ENCODE measurements around the gene UBXN11. TPM values are rescaled to one million over a fixed set of nuclear protein-coding genes. Genes with fewer than 3 reads are reported as not detected.

The UBXN11 gene
- polyA plus RNA-seq, 1 of the 3 experiments (the other 2 are of a cell fraction): 30.6 TPM

GRCh38 chr1:26350343-26350700, 43.9 kb upstream of the UBXN11 start:
- TF ChIP-seq REST (IDR thresholded peaks at IDR 0.05; ENCODE audit: low read depth, low read length) (no peak), JUND (IDR thresholded peaks at IDR 0.05) (no peak), FOSL2 (IDR thresholded peaks at IDR 0.05; ENCODE audit: borderline replicate concordance, low read depth) (no peak), EP300 (IDR thresholded peaks at IDR 0.05; ENCODE audit: borderline replicate concordance in 1 of 2, low read depth in 1 of 2, low read length in 1 of 2) (no peak), IRF3 (IDR thresholded peaks at IDR 0.05; ENCODE audit: low read depth, low read length) (no peak), MAX (IDR thresholded peaks at IDR 0.05; ENCODE audit: low read depth) (no peak), TAF1 (IDR thresholded peaks at IDR 0.05; ENCODE audit: borderline replicate concordance, low read depth, low read length) (no peak), SMC3 (IDR thresholded peaks at IDR 0.05; ENCODE audit: low read depth, low read length) (no peak), NFIC (IDR thresholded peaks at IDR 0.05; ENCODE audit: borderline replicate concordance) (no peak), NRF1 (IDR thresholded peaks at IDR 0.05; ENCODE audit: low read depth, low read length) (no peak)
- Histone ChIP-seq H2AFZ (ENCODE audit: low read depth) (no peak overlapping the region), H3K79me2 (ENCODE audit: insufficient read depth) (no peaks in the 10 kb centered on the region), H4K20me1 (ENCODE audit: insufficient read depth) (no peaks in the 10 kb centered on the region), H3K9me2 (no peaks in the 10 kb centered on the region), H3K9ac (no peak overlapping the region), H3K4me2 (no peak overlapping the region), H3K27ac (ENCODE audit: low read depth in 2 of 2, low read length in 1 of 2) (no peak overlapping the region), H3K9me3 (no peaks in the 10 kb centered on the region), H3K4me1 (ENCODE audit: control insufficient read depth in 1 of 2, insufficient read depth in 2 of 2, low read depth in 1 of 2, low read length in 1 of 2) (no peaks in the 10 kb centered on the region), H3F3A (replicated peaks; ENCODE audit: insufficient read depth) (no peaks in the 10 kb centered on the region), H3K36me3 (replicated peaks in 1 of 2; ENCODE audit: control insufficient read depth in 1 of 2, insufficient read depth in 2 of 2, low read length in 1 of 2) (no peaks in the 10 kb centered on the region), H3K4me3 (ENCODE audit: low read depth in 2 of 2, low read length in 1 of 2) (no peak overlapping the region), H3K27me3 (ENCODE audit: insufficient read depth) (no peaks in the 10 kb centered on the region)
- ChIA-PET POLR2A (no interaction called here), CTCF (interaction anchor here (0.9 to 11.9 kb wide), 4 partner anchors 13 to 67 kb away, joined by 3 to 99 read pairs (median 4); no protein-coding TSS in a partner anchor)
- DNase-seq: no peak
- WGBS (ENCODE audit: low lambda C conversion rate): 76% methylated on average over 2 of the region's 2 CpGs

GRCh38 chr1:26349877-26350244, 43.4 kb upstream of the UBXN11 start:
- Histone ChIP-seq H3K4me2 (no peak overlapping the region), H3K79me2 (ENCODE audit: insufficient read depth) (no peaks in the 10 kb centered on the region), H3F3A (replicated peaks; ENCODE audit: insufficient read depth) (no peaks in the 10 kb centered on the region), H4K20me1 (ENCODE audit: insufficient read depth) (no peaks in the 10 kb centered on the region), H3K4me1 (ENCODE audit: control insufficient read depth in 1 of 2, insufficient read depth in 2 of 2, low read depth in 1 of 2, low read length in 1 of 2) (no peaks in the 10 kb centered on the region), H3K9me3 (no peaks in the 10 kb centered on the region), H2AFZ (ENCODE audit: low read depth) (no peak overlapping the region), H3K36me3 (replicated peaks in 1 of 2; ENCODE audit: control insufficient read depth in 1 of 2, insufficient read depth in 2 of 2, low read length in 1 of 2) (no peaks in the 10 kb centered on the region), H3K9me2 (no peaks in the 10 kb centered on the region), H3K27ac (ENCODE audit: low read depth in 2 of 2, low read length in 1 of 2) (no peak overlapping the region), H3K4me3 (ENCODE audit: low read depth in 2 of 2, low read length in 1 of 2) (no peak overlapping the region), H3K27me3 (ENCODE audit: insufficient read depth) (no peaks in the 10 kb centered on the region), H3K9ac (no peak overlapping the region)
- ChIA-PET POLR2A (no interaction called here), CTCF (interaction anchor here (1.0 to 11.9 kb wide), 4 partner anchors 13 to 67 kb away, joined by 3 to 99 read pairs (median 16); no protein-coding TSS in a partner anchor)
- DNase-seq: no peak
- WGBS (ENCODE audit: low lambda C conversion rate): 95% methylated on average over 3 of the region's 5 CpGs
- TF ChIP-seq MAX (IDR thresholded peaks at IDR 0.05; ENCODE audit: low read depth) (no peak), TCF12 (IDR thresholded peaks at IDR 0.05) (no peak), FOSL2 (IDR thresholded peaks at IDR 0.05; ENCODE audit: borderline replicate concordance, low read depth) (no peak), CTCF (IDR thresholded peaks at IDR 0.05) (no peak), NFIC (IDR thresholded peaks at IDR 0.05; ENCODE audit: borderline replicate concordance) (no peak), RCOR1 (IDR thresholded peaks at IDR 0.05; ENCODE audit: low read length) (no peak), NRF1 (IDR thresholded peaks at IDR 0.05; ENCODE audit: low read depth, low read length) (no peak), SIN3A (IDR thresholded peaks at IDR 0.05; ENCODE audit: borderline replicate concordance, low read depth, low read length) (no peak), MEF2A (IDR thresholded peaks at IDR 0.05; ENCODE audit: borderline replicate concordance, low read depth) (no peak), POLR2AphosphoS5 (IDR thresholded peaks at IDR 0.05; ENCODE audit: low read depth, low read length) (no peak), PBX3 (IDR thresholded peaks at IDR 0.05) (no peak), RAD21 (IDR thresholded peaks at IDR 0.05; ENCODE audit: low read length) (no peak), GATA2 (CRISPR knock-in tag; IDR thresholded peaks at IDR 0.05) (no peak), JUND (IDR thresholded peaks at IDR 0.05) (no peak), GABPA (IDR thresholded peaks at IDR 0.05; ENCODE audit: low read depth) (no peak), RXRA (IDR thresholded peaks at IDR 0.05; ENCODE audit: borderline replicate concordance, low read depth) (no peak)
